MM.1S (cell line): Measurements from ENCODE around the gene IMMP2L.

ENCODE experiments used
- DNase-seq: peaks from one replicate; pipeline ENCODE4 v3.0.0-alpha.2; 2015
- H2AFZ ChIP-seq: fragments of 300-600 bp; sonication (generic); 2 replicates; pipeline ENCODE4 v1.6.0; 2016; ENCODE audit warnings: antibody characterized with exemption, low read length
- H3F3A ChIP-seq: fragments of 300-600 bp; sonication (generic); 2 replicates; pipeline ENCODE4 v1.6.1; 2016; ENCODE audit warnings: mild to moderate bottlenecking, antibody characterized with exemption, low read length, moderate library complexity, mixed read lengths; ENCODE audit not compliant: insufficient read depth
- H3K27ac ChIP-seq: fragments of 300-600 bp; sonication (generic); 2 replicates; pipeline ENCODE4 v1.5.1; 2016; ENCODE audit warnings: mild to moderate bottlenecking, low read length
- H3K27me3 ChIP-seq: fragments of 300-600 bp; sonication (generic); replicated peaks from 2 replicates; pipeline ENCODE4 v1.6.0; 2016; ENCODE audit warnings: low read length; ENCODE audit not compliant: insufficient read depth
- H3K36me3 ChIP-seq: fragments of 300-600 bp; sonication (generic); replicated peaks from 2 replicates; pipeline ENCODE4 v1.6.1; 2016; ENCODE audit warnings: mild to moderate bottlenecking, low read length, mixed read lengths; ENCODE audit not compliant: insufficient read depth
- H3K4me1 ChIP-seq: fragments of 300-600 bp; sonication (generic); 2 replicates; pipeline ENCODE4 v1.6.1; 2016; ENCODE audit warnings: low read length, mixed read lengths
- H3K4me2 ChIP-seq: fragments of 300-600 bp; sonication (generic); 2 replicates; pipeline ENCODE4 v1.6.0; 2016; ENCODE audit warnings: low read depth, low read length
- H3K4me3 ChIP-seq: fragments of 300-600 bp; sonication (generic); 2 replicates; pipeline ENCODE4 v1.5.1; 2016; ENCODE audit warnings: low read length, mixed read lengths
- H3K79me2 ChIP-seq: fragments of 300-600 bp; sonication (generic); 2 replicates; pipeline ENCODE4 v1.6.1; 2016; ENCODE audit warnings: mixed run types, low read length, mixed read lengths
- H3K9ac ChIP-seq: fragments of 300-600 bp; sonication (generic); 2 replicates; pipeline ENCODE4 v1.6.1; 2016; ENCODE audit warnings: low read length, mixed read lengths
- H3K9me2 ChIP-seq: fragments of 300-600 bp; sonication (generic); replicated peaks from 2 replicates; pipeline ENCODE4 v1.6.1; 2016; ENCODE audit warnings: mild to moderate bottlenecking, low read length, mixed read lengths; ENCODE audit not compliant: insufficient read depth
- H3K9me3 ChIP-seq: fragments of 300-600 bp; sonication (generic); replicated peaks from 2 replicates; pipeline ENCODE4 v1.6.1; 2016; ENCODE audit warnings: mild to moderate bottlenecking, low read length, mixed read lengths; ENCODE audit not compliant: insufficient read depth
- H4K20me1 ChIP-seq: fragments of 300-600 bp; sonication (generic); 2 replicates; pipeline ENCODE4 v1.6.1; 2016; ENCODE audit warnings: mild to moderate bottlenecking, low read length, moderate library complexity, mixed read lengths; ENCODE audit not compliant: insufficient read depth
- CTCF ChIP-seq: fragments of 300-600 bp; sonication (generic); IDR thresholded peaks from 2 replicates; pipeline ENCODE4 v1.5.1; 2016; ENCODE audit warnings: antibody characterized with exemption, low read length, mixed read lengths
- EZH2 ChIP-seq: fragments of 300-600 bp; sonication (generic); optimal IDR thresholded peaks from 2 replicates; pipeline ENCODE3; 2017; ENCODE audit warnings: low read depth, mild to moderate bottlenecking, antibody characterized with exemption, low read length, mixed read lengths
- EZH2phosphoT487 ChIP-seq: fragments of 300-600 bp; sonication (generic); IDR thresholded peaks from 2 replicates; pipeline ENCODE4 v1.6.1; 2018; ENCODE audit warnings: antibody characterized with exemption, low read length

The IMMP2L gene

DNA sequence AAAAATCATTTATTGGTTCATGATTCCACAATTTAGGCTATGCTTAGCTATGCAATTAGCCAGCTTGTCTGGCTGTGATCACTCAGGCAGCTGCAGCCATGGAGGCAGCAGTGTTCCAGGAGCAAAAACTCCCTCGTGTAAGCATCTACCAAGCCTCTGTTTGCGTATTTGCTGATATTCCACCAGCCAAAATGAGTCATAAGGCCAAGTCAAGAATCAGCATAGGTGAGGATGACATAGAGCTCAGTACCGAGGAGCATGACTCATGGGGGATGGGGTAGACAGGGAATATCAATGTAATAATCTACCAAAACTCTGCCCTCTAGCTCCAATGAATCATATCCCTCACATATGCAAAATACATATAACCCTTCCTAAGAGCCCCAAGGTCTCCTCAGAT lies 63.3 kb downstream of the IMMP2L start:
- no peaks in the 10 kb centered on the region for H3K9me3 ChIP-seq
- no peak overlapping the region for H3K4me2 ChIP-seq
- no peaks in the 10 kb centered on the region for H3F3A ChIP-seq
- H3K4me1 ChIP-seq = no peaks in the 10 kb centered on the region
- no peaks in the 10 kb centered on the region for H4K20me1 ChIP-seq
- no peak for TF ChIP-seq CTCF
- no peak for TF ChIP-seq EZH2phosphoT487
- no peak for TF ChIP-seq EZH2
- DNase-seq = no peak
- H3K4me3 ChIP-seq = no peak overlapping the region
- no peak overlapping the region for H3K9ac ChIP-seq
- no peak overlapping the region for H2AFZ ChIP-seq
- H3K27me3 ChIP-seq = no peaks in the 10 kb centered on the region
- no peaks in the 10 kb centered on the region for H3K9me2 ChIP-seq
- no peaks in the 10 kb centered on the region for H3K79me2 ChIP-seq
- no peaks in the 10 kb centered on the region for H3K36me3 ChIP-seq
- no peak overlapping the region for H3K27ac ChIP-seq

DNA sequence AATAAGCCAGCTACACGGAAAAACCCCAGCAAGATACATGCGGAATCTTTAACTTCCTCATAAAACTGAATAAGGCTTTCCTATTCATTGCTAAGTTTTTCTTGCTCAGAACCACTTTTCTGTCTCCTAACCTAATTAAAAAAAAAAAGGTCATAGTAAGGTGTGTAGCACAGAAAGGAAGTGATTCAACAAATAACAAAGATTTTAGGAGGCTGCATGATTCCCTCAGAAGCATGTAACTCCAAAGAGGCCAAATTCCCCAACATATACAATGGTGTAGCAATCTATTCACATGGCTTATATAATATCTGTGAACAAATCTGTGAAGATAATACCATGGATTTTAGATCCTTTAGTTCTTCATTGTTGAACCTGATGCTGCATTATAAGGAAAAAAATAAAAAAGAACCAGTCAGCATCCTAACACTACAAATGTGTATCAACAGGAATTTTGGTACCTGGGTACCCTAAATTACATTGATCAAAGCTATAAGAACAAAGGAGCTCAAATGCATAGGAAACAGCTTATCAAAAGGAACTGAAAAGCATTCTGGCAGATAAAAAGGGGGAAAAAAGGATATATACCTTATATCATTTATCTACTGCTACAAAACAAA lies 63.8 kb downstream of the IMMP2L start:
- H3K9me3 ChIP-seq = no peaks in the 10 kb centered on the region
- H3K36me3 ChIP-seq = no peaks in the 10 kb centered on the region
- no peaks in the 10 kb centered on the region for H3K9me2 ChIP-seq
- H3K9ac ChIP-seq = no peak overlapping the region
- no peaks in the 10 kb centered on the region for H4K20me1 ChIP-seq
- no peaks in the 10 kb centered on the region for H3F3A ChIP-seq
- DNase-seq = no peak
- H2AFZ ChIP-seq = no peak overlapping the region
- no peak overlapping the region for H3K4me2 ChIP-seq
- TF ChIP-seq CTCF = no peak
- no peak for TF ChIP-seq EZH2
- no peak for TF ChIP-seq EZH2phosphoT487
- H3K27ac ChIP-seq = no peak overlapping the region
- no peaks in the 10 kb centered on the region for H3K27me3 ChIP-seq
- H3K4me3 ChIP-seq = no peak overlapping the region
- no peaks in the 10 kb centered on the region for H3K4me1 ChIP-seq
- no peaks in the 10 kb centered on the region for H3K79me2 ChIP-seq

GRCh38 chr7:111495173-111495810 lies 67.0 kb downstream of the IMMP2L start:
- no peak overlapping the region for H2AFZ ChIP-seq
- H3K36me3 ChIP-seq = no peaks in the 10 kb centered on the region
- H3K27me3 ChIP-seq = no peaks in the 10 kb centered on the region
- H3K4me2 ChIP-seq = no peak overlapping the region
- H3K9ac ChIP-seq = no peak overlapping the region
- H3K27ac ChIP-seq = no peak overlapping the region
- no peaks in the 10 kb centered on the region for H4K20me1 ChIP-seq
- no peaks in the 10 kb centered on the region for H3K79me2 ChIP-seq
- no peaks in the 10 kb centered on the region for H3K9me3 ChIP-seq
- no peak for TF ChIP-seq CTCF
- no peak for TF ChIP-seq EZH2
- no peak for TF ChIP-seq EZH2phosphoT487
- no peaks in the 10 kb centered on the region for H3K4me1 ChIP-seq
- no peaks in the 10 kb centered on the region for H3K9me2 ChIP-seq
- H3F3A ChIP-seq = no peaks in the 10 kb centered on the region
- no peak for DNase-seq
- no peak overlapping the region for H3K4me3 ChIP-seq
